ENCODE results near the gene ACACA.
"Not testable (repeated sequence)": the region's sequence is repeated elsewhere in the genome, so short reads cannot be mapped to it uniquely, and the experiment has no call there.

Gene ACACA

DNA sequence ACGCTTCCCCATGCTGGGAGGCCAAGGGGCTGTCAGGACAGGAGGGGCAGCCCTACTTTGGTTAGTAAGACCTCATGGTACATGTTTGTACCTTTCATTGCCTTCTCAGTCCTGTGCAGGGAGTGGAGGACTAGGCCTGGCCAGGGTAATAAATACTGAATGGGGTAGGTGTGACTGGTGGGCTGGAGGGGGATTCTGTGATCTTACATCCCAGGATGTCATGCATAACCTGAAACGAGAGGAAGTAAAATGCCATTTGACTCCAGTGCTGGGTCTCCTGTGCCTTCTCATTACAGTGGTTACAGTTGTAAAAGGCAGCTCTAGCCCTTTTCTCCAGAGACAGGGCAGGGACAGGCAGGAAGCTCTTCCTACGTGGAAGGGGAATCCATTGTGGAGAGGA lies 319.7 kb downstream of the ACACA start:
- peaks cover 14% of the 10 kb centered on the region for H3K4me1 ChIP-seq (ENCODE audit: control insufficient read depth, low read depth, low read length)
- no peak overlapping the region for H3K4me3 ChIP-seq (ENCODE audit: low read length)
- H3K9me3 ChIP-seq (ENCODE audit: control insufficient read depth, low read depth, low read length) = no peaks in the 10 kb centered on the region
- no peaks in the 10 kb centered on the region for H3K27me3 ChIP-seq (ENCODE audit: control insufficient read depth, insufficient read depth, low read length)
- peaks cover 45% of the 10 kb centered on the region for H3K36me3 ChIP-seq (ENCODE audit: control insufficient read depth, low read depth, low read length)
- H3K9ac ChIP-seq (ENCODE audit: low read length) = no peak overlapping the region
- H3K27ac ChIP-seq (ENCODE audit: low read length) = no peak overlapping the region

DNA sequence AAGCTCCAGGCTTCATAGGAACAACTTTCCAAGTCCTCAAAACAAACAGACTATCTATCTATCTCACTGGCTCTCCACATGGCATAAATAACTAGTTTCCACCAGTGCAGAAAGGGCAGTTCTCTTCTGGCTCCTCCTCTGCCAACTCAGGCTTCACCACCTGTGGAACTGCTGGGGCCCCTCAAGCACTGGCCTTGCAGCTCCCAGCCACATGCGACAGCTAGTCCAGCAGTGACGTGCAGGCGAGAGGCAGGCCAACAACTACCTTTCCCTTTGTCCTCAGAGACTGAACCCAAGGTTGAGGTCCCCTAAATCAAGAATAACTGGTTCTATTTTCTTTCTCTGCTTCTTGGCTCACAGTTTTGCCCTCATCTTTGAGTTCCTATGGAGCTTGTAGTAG lies 320.3 kb downstream of the ACACA start:
- no peaks in the 10 kb centered on the region for H3K27me3 ChIP-seq (ENCODE audit: control insufficient read depth, insufficient read depth, low read length)
- no peak overlapping the region for H3K4me3 ChIP-seq (ENCODE audit: low read length)
- H3K9ac ChIP-seq (ENCODE audit: low read length) = no peak overlapping the region
- no peak overlapping the region for H3K27ac ChIP-seq (ENCODE audit: low read length)
- no peaks in the 10 kb centered on the region for H3K9me3 ChIP-seq (ENCODE audit: control insufficient read depth, low read depth, low read length)
- H3K4me1 ChIP-seq (ENCODE audit: control insufficient read depth, low read depth, low read length) = peaks cover 14% of the 10 kb centered on the region
- H3K36me3 ChIP-seq (ENCODE audit: control insufficient read depth, low read depth, low read length) = peaks cover 45% of the 10 kb centered on the region

DNA sequence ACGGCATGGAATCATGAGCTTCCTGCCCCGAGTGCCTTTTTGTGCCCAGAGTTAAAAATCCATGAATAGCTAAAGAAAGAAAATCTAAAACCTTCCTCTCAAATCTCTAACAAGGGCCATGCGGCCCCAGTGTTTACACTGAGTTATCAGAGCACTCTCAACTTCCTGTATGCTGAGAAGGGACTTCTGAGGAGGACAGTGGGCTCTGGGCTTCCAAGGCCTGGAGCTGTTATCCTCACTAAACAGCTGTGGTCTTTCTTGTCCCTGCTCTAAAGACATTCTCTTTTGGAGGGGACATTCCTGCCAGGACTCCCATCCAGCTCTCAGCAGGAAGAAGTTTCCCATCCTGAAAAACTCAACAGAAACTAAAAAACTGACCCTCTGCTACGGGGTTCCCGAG lies 322.3 kb downstream of the ACACA start:
- Histone ChIP-seq H3K9ac (ENCODE audit: low read length) (no peak overlapping the region), H3K27ac (ENCODE audit: low read length) (no peak overlapping the region), H3K36me3 (ENCODE audit: control insufficient read depth, low read depth, low read length) (peaks cover 35% of the 10 kb centered on the region), H3K4me3 (ENCODE audit: low read length) (no peak overlapping the region), H3K27me3 (ENCODE audit: control insufficient read depth, insufficient read depth, low read length) (no peaks in the 10 kb centered on the region), H3K4me1 (ENCODE audit: control insufficient read depth, low read depth, low read length) (peaks cover 14% of the 10 kb centered on the region), H3K9me3 (ENCODE audit: control insufficient read depth, low read depth, low read length) (peaks cover 3% of the 10 kb centered on the region)

DNA sequence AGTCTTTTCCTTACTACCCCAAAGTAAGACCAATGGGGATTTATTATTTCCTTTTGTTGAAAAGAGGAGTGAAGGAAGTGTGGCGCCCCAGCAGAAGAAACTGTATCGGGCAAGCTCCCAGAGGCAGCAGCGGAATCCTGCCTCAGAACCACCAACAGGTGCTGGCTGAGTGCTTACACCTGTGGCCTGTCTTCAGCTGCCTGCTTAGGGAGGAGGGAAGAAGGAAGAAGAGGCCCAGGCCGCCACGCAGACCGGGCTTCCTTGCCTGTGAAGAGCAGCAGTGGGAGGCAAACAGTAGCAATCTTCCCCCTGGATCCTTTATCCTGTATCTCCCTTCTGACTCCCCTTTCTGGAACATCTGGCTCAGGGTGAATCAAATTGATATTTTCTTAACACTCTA lies 323.2 kb downstream of the ACACA start:
- Histone ChIP-seq H3K4me3 (ENCODE audit: low read length) (no peak overlapping the region), H3K9me3 (ENCODE audit: control insufficient read depth, low read depth, low read length) (peaks cover 7% of the 10 kb centered on the region), H3K9ac (ENCODE audit: low read length) (no peak overlapping the region), H3K27me3 (ENCODE audit: control insufficient read depth, insufficient read depth, low read length) (no peaks in the 10 kb centered on the region), H3K36me3 (ENCODE audit: control insufficient read depth, low read depth, low read length) (peaks cover 26% of the 10 kb centered on the region), H3K4me1 (ENCODE audit: control insufficient read depth, low read depth, low read length) (peaks cover 14% of the 10 kb centered on the region), H3K27ac (ENCODE audit: low read length) (no peak overlapping the region)

DNA sequence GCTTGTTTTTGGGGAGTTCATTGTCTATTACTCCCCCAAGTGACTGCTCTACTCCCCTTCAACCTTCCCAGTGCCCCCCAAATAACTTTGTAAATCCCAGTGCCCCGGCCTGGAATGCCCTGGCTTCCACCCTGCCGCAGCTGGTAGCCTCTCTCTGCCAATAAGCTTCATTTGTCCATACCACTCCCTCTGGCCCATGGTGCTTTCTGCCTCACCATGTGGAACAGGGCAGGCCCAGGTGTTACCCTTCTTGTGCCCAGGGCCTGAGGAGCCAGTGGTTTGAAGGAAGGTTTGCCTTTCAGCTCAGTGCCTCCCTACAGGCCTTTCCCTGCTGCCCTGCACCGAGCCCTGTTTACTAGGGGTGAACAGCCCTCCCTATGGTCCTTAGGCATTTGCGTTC lies 323.7 kb downstream of the ACACA start:
- Histone ChIP-seq H3K9ac (ENCODE audit: low read length) (no peak overlapping the region), H3K36me3 (ENCODE audit: control insufficient read depth, low read depth, low read length) (peaks cover 26% of the 10 kb centered on the region), H3K27ac (ENCODE audit: low read length) (no peak overlapping the region), H3K27me3 (ENCODE audit: control insufficient read depth, insufficient read depth, low read length) (no peaks in the 10 kb centered on the region), H3K4me1 (ENCODE audit: control insufficient read depth, low read depth, low read length) (peaks cover 14% of the 10 kb centered on the region), H3K4me3 (ENCODE audit: low read length) (no peak overlapping the region), H3K9me3 (ENCODE audit: control insufficient read depth, low read depth, low read length) (peaks cover 7% of the 10 kb centered on the region)

DNA sequence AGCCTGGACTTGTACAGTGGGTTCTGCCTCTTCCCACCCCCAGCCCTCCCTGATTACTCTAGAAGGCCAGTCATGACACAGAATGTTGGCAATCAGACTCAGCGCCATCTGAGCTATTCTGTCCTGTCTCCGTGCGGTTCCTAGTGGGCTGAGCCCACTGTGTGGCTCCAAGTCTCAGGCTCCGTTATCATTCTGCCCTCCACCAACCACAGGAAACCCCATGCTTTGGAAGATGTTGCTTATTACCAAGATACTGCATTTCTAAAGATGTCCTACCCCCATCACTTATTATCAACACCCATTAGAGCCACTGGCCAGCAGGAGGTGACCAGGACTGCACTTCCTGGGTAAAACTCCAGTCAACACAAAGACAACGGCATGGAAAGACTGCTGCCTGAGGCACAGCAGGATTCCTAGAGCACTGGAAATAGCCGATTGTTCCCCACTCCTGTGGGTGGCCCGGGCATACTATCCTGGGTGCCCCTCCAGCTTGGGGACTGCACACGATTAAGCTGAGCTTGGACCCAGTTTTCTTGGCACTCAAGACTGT lies 324.2 kb downstream of the ACACA start:
- H3K36me3 ChIP-seq (ENCODE audit: control insufficient read depth, low read depth, low read length) = peaks cover 21% of the 10 kb centered on the region
- no peak overlapping the region for H3K9ac ChIP-seq (ENCODE audit: low read length)
- peaks cover 7% of the 10 kb centered on the region for H3K9me3 ChIP-seq (ENCODE audit: control insufficient read depth, low read depth, low read length)
- H3K4me1 ChIP-seq (ENCODE audit: control insufficient read depth, low read depth, low read length) = peaks cover 14% of the 10 kb centered on the region
- H3K4me3 ChIP-seq (ENCODE audit: low read length) = no peak overlapping the region
- no peak overlapping the region for H3K27ac ChIP-seq (ENCODE audit: low read length)
- H3K27me3 ChIP-seq (ENCODE audit: control insufficient read depth, insufficient read depth, low read length) = no peaks in the 10 kb centered on the region

DNA sequence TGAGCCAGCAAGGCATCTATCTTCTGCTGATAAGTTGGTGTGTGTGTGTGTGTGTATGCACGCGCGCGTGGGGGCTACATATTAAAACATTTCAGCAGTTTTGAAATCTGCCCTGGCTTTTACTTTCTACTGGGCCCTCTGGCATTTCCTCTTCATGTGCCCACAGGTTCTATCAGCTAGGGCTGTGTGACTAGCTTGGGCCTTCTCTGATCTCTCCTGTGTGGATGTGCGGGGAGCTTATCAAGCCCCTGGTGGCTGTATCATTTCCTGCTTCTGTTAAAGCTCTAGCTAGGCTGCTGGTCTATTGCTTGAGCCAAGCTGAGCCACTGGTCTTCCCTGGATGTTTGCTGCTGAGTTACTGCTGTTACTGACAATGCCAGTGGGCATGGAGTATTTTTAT lies 325.3 kb downstream of the ACACA start:
- no peak overlapping the region for H3K9ac ChIP-seq (ENCODE audit: low read length)
- H3K27ac ChIP-seq (ENCODE audit: low read length) = no peak overlapping the region
- H3K4me3 ChIP-seq (ENCODE audit: low read length) = no peak overlapping the region
- H3K4me1 ChIP-seq (ENCODE audit: control insufficient read depth, low read depth, low read length) = peaks cover 14% of the 10 kb centered on the region
- H3K27me3 ChIP-seq (ENCODE audit: control insufficient read depth, insufficient read depth, low read length) = no peaks in the 10 kb centered on the region
- peaks cover 10% of the 10 kb centered on the region for H3K36me3 ChIP-seq (ENCODE audit: control insufficient read depth, low read depth, low read length)
- H3K9me3 ChIP-seq (ENCODE audit: control insufficient read depth, low read depth, low read length) = peaks cover 7% of the 10 kb centered on the region

DNA sequence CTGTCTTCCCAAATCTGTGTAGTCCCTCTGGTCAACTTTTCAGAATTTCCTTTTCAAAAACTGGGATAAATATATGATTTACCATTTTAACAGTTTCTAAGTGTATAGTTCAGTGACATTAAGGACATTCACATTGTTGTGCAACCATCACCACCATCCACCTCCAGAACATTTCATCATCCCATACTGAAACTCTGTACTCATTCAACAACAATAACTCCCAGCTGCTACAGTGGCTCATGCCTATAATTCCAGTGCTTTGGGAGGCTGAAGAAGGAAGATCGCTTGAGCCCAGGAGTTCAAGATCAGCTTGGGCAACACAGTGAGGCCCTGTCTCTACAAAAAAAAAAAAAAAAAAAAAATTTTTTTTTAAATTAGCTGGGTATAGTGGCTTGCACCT lies 326.9 kb downstream of the ACACA start:
- H3K9me3 ChIP-seq (ENCODE audit: control insufficient read depth, low read depth, low read length) = peaks cover 7% of the 10 kb centered on the region
- peaks cover 14% of the 10 kb centered on the region for H3K4me1 ChIP-seq (ENCODE audit: control insufficient read depth, low read depth, low read length)
- no peak overlapping the region for H3K4me3 ChIP-seq (ENCODE audit: low read length)
- H3K36me3 ChIP-seq (ENCODE audit: control insufficient read depth, low read depth, low read length) = no peaks in the 10 kb centered on the region
- H3K27ac ChIP-seq (ENCODE audit: low read length) = no peak overlapping the region
- no peak overlapping the region for H3K9ac ChIP-seq (ENCODE audit: low read length)
- H3K27me3 ChIP-seq (ENCODE audit: control insufficient read depth, insufficient read depth, low read length) = no peaks in the 10 kb centered on the region

DNA sequence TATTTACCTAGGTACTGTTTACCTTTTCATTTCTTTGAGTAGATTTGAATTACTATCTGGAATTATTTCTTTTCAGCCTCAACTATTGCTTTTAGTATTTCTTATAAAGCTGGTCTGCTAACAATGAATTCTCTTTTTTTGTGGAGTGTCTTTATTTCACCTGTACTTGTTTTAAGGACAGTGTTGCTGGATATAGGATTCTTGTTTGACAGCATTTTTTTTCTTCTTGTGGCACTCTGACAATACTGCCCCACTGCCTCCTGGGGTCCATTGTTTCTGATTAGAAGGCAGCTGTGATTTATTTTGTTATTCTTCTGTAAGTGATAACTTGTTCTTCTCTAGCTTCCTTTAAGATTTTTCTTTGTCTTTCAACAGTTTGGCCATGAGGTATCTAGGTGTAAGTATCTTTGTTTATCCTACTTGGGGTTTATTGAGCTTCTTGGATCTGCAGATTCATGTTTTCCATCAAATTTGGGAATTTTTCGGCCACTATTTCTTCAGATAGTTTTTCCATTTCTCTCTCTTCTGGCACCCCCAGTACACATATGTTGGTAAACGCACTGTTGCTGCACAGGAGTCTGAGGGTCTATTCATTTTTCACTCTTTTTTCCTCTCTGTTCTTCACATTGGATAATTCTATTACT lies 327.4 kb downstream of the ACACA start:
- peaks cover 14% of the 10 kb centered on the region for H3K4me1 ChIP-seq (ENCODE audit: control insufficient read depth, low read depth, low read length)
- peaks cover 7% of the 10 kb centered on the region for H3K9me3 ChIP-seq (ENCODE audit: control insufficient read depth, low read depth, low read length)
- H3K9ac ChIP-seq (ENCODE audit: low read length) = no peak overlapping the region
- H3K27me3 ChIP-seq (ENCODE audit: control insufficient read depth, insufficient read depth, low read length) = no peaks in the 10 kb centered on the region
- H3K27ac ChIP-seq (ENCODE audit: low read length) = no peak overlapping the region
- H3K4me3 ChIP-seq (ENCODE audit: low read length) = no peak overlapping the region
- H3K36me3 ChIP-seq (ENCODE audit: control insufficient read depth, low read depth, low read length) = no peaks in the 10 kb centered on the region

DNA sequence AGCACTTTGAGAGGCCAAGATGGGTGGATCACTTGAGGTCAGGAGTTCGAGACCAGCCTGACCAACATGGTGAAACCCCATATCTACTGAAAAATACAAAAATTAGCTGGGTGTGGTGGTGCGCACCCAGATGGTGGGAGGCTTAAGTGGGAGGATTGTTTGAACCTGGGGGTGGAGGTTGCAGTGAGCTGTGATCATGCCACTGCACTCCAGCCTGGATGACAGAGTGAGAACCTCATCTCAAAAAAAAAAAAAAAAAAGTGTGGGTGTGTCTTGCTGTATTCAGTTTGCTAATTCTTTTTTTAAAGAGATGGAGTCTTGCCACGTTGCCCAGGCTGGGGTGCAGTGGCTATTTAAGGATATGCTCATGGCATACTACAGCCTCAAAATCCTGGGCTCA lies 333.2 kb downstream of the ACACA start:
- H3K9ac ChIP-seq (ENCODE audit: low read length); H3K36me3 ChIP-seq (ENCODE audit: control insufficient read depth, low read depth, low read length); H3K27ac ChIP-seq (ENCODE audit: low read length); H3K4me1 ChIP-seq (ENCODE audit: control insufficient read depth, low read depth, low read length); H3K9me3 ChIP-seq (ENCODE audit: control insufficient read depth, low read depth, low read length); H3K4me3 ChIP-seq (ENCODE audit: low read length); H3K27me3 ChIP-seq (ENCODE audit: control insufficient read depth, insufficient read depth, low read length): not testable (repeated sequence)

DNA sequence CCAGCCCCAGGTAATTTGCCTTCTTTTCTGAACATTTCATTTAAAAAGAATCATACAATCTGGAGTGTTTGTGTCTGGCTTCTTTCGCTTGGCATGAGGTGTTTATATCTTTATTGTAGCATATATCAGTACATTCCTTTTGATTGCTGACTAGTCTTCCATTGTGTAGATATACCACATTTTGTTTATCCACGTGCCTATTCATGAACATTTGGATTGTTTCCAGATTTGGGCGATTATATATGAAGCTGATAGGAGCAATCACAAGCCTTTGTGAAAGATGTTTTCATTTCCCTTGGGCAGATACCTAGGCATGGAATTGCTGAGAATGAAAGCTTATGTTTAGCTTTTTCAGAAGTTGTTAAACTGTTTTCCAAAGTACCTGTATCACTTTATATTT lies 337.5 kb downstream of the ACACA start:
- Histone ChIP-seq H3K36me3 (ENCODE audit: control insufficient read depth, low read depth, low read length) (no peaks in the 10 kb centered on the region), H3K9ac (ENCODE audit: low read length) (no peak overlapping the region), H3K9me3 (ENCODE audit: control insufficient read depth, low read depth, low read length) (no peaks in the 10 kb centered on the region), H3K4me1 (ENCODE audit: control insufficient read depth, low read depth, low read length) (peaks cover 41% of the 10 kb centered on the region), H3K4me3 (ENCODE audit: low read length) (no peak overlapping the region), H3K27ac (ENCODE audit: low read length) (no peak overlapping the region), H3K27me3 (ENCODE audit: control insufficient read depth, insufficient read depth, low read length) (no peaks in the 10 kb centered on the region)

DNA sequence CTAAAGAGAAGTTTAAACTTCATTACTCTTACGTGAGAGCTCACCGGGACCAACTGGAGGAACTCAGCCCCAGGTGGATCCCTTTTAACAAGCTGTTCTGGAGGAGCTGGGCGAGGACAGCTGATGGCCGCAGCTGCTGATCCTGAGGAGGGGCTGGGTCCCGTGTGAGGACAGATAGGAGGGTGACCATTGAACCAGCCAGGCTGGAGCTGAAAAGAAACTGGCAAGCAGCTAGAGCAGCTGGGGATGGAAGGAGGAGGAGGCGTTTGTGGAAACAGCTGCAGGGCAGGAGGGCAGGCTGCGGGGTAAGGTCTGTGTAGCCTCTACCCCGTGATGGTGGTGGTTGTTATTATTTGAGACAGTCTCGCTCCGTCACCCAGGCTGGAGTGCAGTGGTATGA lies 338.4 kb downstream of the ACACA start:
- Histone ChIP-seq H3K27ac (ENCODE audit: low read length) (no peak overlapping the region), H3K9ac (ENCODE audit: low read length) (no peak overlapping the region), H3K27me3 (ENCODE audit: control insufficient read depth, insufficient read depth, low read length) (no peaks in the 10 kb centered on the region), H3K36me3 (ENCODE audit: control insufficient read depth, low read depth, low read length) (no peaks in the 10 kb centered on the region), H3K4me3 (ENCODE audit: low read length) (no peak overlapping the region), H3K4me1 (ENCODE audit: control insufficient read depth, low read depth, low read length) (peaks cover 44% of the 10 kb centered on the region), H3K9me3 (ENCODE audit: control insufficient read depth, low read depth, low read length) (no peaks in the 10 kb centered on the region)
